Measurements from ENCODE around the gene TP73.

- TF ChIP-seq CTBP1 (IDR thresholded peaks at IDR 0.05; ENCODE audit: borderline replicate concordance) (no peak), ELF4 (IDR thresholded peaks at IDR 0.05) (no peak), BHLHE40 (IDR thresholded peaks at IDR 0.05; ENCODE audit: borderline replicate concordance) (no peak), PKNOX1 (IDR thresholded peaks at IDR 0.05) (no peak), ARNT (IDR thresholded peaks at IDR 0.05) (no peak)
Measured at GRCh38 chr1:3612123-3612522, 40.2 kb upstream of the TP73 start.

Data from HEK293T (cell line).